Measurements from ENCODE around the gene DCLRE1B.
A peak's percentile ranks its signal among the peaks of the same experiment; 100 is the strongest.

DCLRE1B gene

GRCh38 chr1:113860891-113861290 lies 44.2 kb upstream of the DCLRE1B start:
- no peak for TF ChIP-seq CTCF (IDR thresholded peaks at IDR 0.05)

GRCh38 chr1:113861641-113862040 lies 43.5 kb upstream of the DCLRE1B start:
- no peak for TF ChIP-seq CTCF (IDR thresholded peaks at IDR 0.05)

- TF ChIP-seq CTCF (IDR thresholded peaks at IDR 0.05) = no peak
Measured at GRCh38 chr1:113868387-113869083, 36.6 kb upstream of the DCLRE1B start.

- TF ChIP-seq CTCF (IDR thresholded peaks at IDR 0.05) = no peak
Measured at GRCh38 chr1:113870778-113871177, 34.3 kb upstream of the DCLRE1B start.

GRCh38 chr1:113871597-113872113 lies 33.5 kb upstream of the DCLRE1B start, which contains the start of gene PTPN22:
Gene PTPN22, minus strand, starts transcription at chr1:113871712.
- no peak for TF ChIP-seq CTCF (IDR thresholded peaks at IDR 0.05)

- no peak for TF ChIP-seq CTCF (IDR thresholded peaks at IDR 0.05)
Measured at GRCh38 chr1:113872219-113872935, 32.7 kb upstream of the DCLRE1B start.

GRCh38 chr1:113874012-113874879 lies 30.9 kb upstream of the DCLRE1B start:
- peak; percentile 34 for TF ChIP-seq CTCF (IDR thresholded peaks at IDR 0.05)

Measured in LNCAP (cell line).